Measurements from ENCODE around the gene CNKSR3. TPM values are rescaled to one million over a fixed set of nuclear protein-coding genes. Genes with fewer than 3 reads are reported as not detected.

The CNKSR3 gene
- total and polyA plus RNA-seq, 3 experiments from 2014 or later = 0.50 to 0.62 TPM; not detected in 1

DNA sequence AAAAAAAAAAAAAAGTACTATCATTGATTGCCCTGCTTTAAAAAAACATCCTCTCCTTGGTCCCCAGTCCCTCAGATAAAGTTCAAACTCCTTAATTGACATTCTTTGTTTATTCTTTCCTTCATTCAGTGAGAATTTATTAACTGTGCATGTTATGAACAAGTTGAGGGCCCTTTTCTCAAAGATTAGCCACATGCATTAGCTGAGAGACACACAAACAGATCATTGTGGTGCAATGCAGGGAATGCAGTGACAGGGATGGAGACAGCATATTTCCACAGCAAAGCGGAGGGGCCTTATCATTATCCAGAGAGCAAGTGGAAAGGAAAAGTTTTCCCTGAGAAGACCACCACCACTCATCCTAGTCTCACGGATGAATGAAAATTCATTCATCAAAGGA lies 132.0 kb downstream of the CNKSR3 start:
- ChIA-PET POLR2A (no interaction called here), CTCF (no interaction called here)
- no peaks in the 10 kb centered on the region for H3K36me3 ChIP-seq (ENCODE audit: insufficient read depth, low read length)
- Mint-ChIP-seq H3K9me3 (peaks cover 0 to 5% (median 0%) of the 10 kb centered on the region in 5 donors), H3K4me3 (no peak overlapping the region), H3K4me1 (no peaks in the 10 kb centered on the region), H3K27me3 (peaks cover 0 to 10% of the 10 kb centered on the region in 2 donors), H3K27ac (peak overlapping the region in 1 of 8 donors; percentile 43), H3K36me3 (no peaks in the 10 kb centered on the region)
- no peaks in the 10 kb centered on the region for H3K4me1 ChIP-seq (ENCODE audit: insufficient read depth, low read length)
- no peak overlapping the region for H3K27ac ChIP-seq (ENCODE audit: low read depth, low read length)
- no peak overlapping the region for H3K4me3 ChIP-seq (ENCODE audit: low read length)
- no peak for DNase-seq
- no peaks in the 10 kb centered on the region for H3K27me3 ChIP-seq (ENCODE audit: insufficient read depth, low read length, poor library complexity, severe bottlenecking)
- no peaks in the 10 kb centered on the region for H3K9me3 ChIP-seq (ENCODE audit: low read length)

DNA sequence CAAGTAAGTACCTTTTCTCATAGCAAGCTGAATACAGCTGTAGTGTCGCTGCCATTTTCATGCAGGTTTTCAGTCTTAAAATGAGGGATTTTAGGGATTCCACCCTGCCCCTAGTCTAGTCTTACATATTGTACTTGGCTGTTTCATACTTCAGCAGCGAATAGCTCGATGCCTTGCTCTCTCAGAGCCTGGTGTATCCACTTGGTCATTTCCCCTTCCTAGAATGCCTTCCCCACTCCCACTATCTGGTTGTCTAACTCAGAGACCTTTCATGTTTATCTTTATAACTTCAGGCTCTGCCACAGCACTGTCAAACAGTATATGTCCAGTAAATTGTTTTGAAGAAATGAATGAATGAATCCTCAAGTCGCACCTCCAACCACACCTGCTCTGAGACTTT lies 132.8 kb downstream of the CNKSR3 start:
- Histone ChIP-seq H3K36me3 (ENCODE audit: insufficient read depth, low read length) (no peaks in the 10 kb centered on the region), H3K4me3 (ENCODE audit: low read length) (no peak overlapping the region), H3K27ac (ENCODE audit: low read depth, low read length) (no peak overlapping the region), H3K27me3 (ENCODE audit: insufficient read depth, low read length, poor library complexity, severe bottlenecking) (no peaks in the 10 kb centered on the region), H3K4me1 (ENCODE audit: insufficient read depth, low read length) (no peaks in the 10 kb centered on the region), H3K9me3 (ENCODE audit: low read length) (no peaks in the 10 kb centered on the region)
- Mint-ChIP-seq H3K27ac (no peak overlapping the region), H3K9me3 (no peaks in the 10 kb centered on the region), H3K36me3 (no peaks in the 10 kb centered on the region), H3K27me3 (peaks cover 0 to 14% of the 10 kb centered on the region in 2 donors), H3K4me1 (no peaks in the 10 kb centered on the region), H3K4me3 (no peak overlapping the region)
- DNase-seq = no peak
- ChIA-PET CTCF (no interaction called here), POLR2A (no interaction called here)

GRCh38 chr6:154373971-154374370 lies 136.5 kb downstream of the CNKSR3 start:
- H3K36me3 Mint-ChIP-seq = no peaks in the 10 kb centered on the region
- H3K27ac Mint-ChIP-seq = no peak overlapping the region
- Histone ChIP-seq H3K4me3 (ENCODE audit: low read length) (no peak overlapping the region), H3K9me3 (ENCODE audit: low read length) (no peaks in the 10 kb centered on the region), H3K4me1 (ENCODE audit: insufficient read depth, low read length) (no peaks in the 10 kb centered on the region), H3K36me3 (ENCODE audit: insufficient read depth, low read length) (no peaks in the 10 kb centered on the region), H3K27me3 (ENCODE audit: insufficient read depth, low read length, poor library complexity, severe bottlenecking) (no peaks in the 10 kb centered on the region), H3K27ac (ENCODE audit: low read depth, low read length) (no peak overlapping the region)
- no peaks in the 10 kb centered on the region for H3K9me3 Mint-ChIP-seq
- DNase-seq = no peak
- ChIA-PET POLR2A (no interaction called here), CTCF (no interaction called here)
- H3K27me3 Mint-ChIP-seq = peaks cover 0 to 12% of the 10 kb centered on the region in 2 donors
- H3K4me3 Mint-ChIP-seq = no peak overlapping the region
- no peaks in the 10 kb centered on the region for H3K4me1 Mint-ChIP-seq

DNA sequence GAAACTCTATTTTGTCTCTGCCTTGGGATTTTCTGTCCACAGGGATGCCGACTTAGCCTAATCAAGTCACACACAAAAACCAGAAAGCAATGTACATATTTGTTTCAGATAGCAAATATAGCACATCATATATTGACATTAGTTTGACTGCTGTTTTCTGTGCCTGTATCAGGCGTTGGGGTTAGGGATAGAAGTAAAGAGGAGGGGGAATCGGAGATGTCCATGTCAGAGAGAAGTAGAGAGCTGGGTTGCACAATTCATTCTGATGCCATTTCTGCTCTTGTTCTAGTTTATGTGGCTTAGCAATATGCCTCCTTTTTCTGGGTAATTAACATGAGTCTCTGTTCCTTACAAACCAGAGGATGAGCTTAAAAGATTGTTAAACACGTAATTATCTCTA lies 139.2 kb downstream of the CNKSR3 start:
- Histone ChIP-seq H3K4me1 (ENCODE audit: insufficient read depth, low read length) (no peaks in the 10 kb centered on the region), H3K4me3 (ENCODE audit: low read length) (no peak overlapping the region), H3K36me3 (ENCODE audit: insufficient read depth, low read length) (no peaks in the 10 kb centered on the region), H3K27ac (ENCODE audit: low read depth, low read length) (no peak overlapping the region), H3K9me3 (ENCODE audit: low read length) (no peaks in the 10 kb centered on the region), H3K27me3 (ENCODE audit: insufficient read depth, low read length, poor library complexity, severe bottlenecking) (no peaks in the 10 kb centered on the region)
- ChIA-PET CTCF (interaction anchor here (0.5 to 1.0 kb wide), 3 partner anchors 38 to 1303 kb away, joined by 3 read pairs; no protein-coding TSS in a partner anchor), POLR2A (no interaction called here)
- Mint-ChIP-seq H3K4me3 (no peak overlapping the region), H3K4me1 (no peaks in the 10 kb centered on the region), H3K27ac (no peak overlapping the region), H3K36me3 (no peaks in the 10 kb centered on the region), H3K9me3 (no peaks in the 10 kb centered on the region), H3K27me3 (peaks cover 0 to 4% of the 10 kb centered on the region in 2 donors)
- no peak for DNase-seq

DNA sequence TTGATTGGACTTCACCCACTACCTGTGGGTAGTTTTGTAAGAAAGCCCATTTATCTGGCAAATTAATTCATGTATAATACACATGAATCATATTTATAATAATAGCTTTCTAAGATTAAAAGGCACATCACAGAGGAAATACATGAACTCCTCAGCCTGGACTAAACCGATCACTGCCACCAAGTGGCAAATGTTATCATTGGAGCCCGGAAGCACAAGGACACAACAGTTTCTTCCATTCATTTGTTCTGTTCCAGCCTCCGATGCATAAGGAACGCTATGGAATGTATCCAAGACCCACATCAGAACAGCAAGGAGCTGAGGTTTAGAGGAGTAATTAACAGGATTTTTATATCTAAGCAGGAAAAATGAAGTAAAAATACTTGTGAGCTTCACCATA lies 139.9 kb downstream of the CNKSR3 start:
- Mint-ChIP-seq H3K36me3 (no peaks in the 10 kb centered on the region), H3K27ac (peak overlapping the region in 1 of 8 donors; percentile 40), H3K27me3 (peaks cover 0 to 4% of the 10 kb centered on the region in 2 donors), H3K4me3 (no peak overlapping the region), H3K9me3 (no peaks in the 10 kb centered on the region), H3K4me1 (no peaks in the 10 kb centered on the region)
- Histone ChIP-seq H3K36me3 (ENCODE audit: insufficient read depth, low read length) (no peaks in the 10 kb centered on the region), H3K27ac (ENCODE audit: low read depth, low read length) (no peak overlapping the region), H3K4me1 (ENCODE audit: insufficient read depth, low read length) (no peaks in the 10 kb centered on the region), H3K27me3 (ENCODE audit: insufficient read depth, low read length, poor library complexity, severe bottlenecking) (no peaks in the 10 kb centered on the region), H3K9me3 (ENCODE audit: low read length) (no peaks in the 10 kb centered on the region), H3K4me3 (ENCODE audit: low read length) (no peak overlapping the region)
- ChIA-PET POLR2A (no interaction called here), CTCF (interaction anchor here (1.0 to 1.1 kb wide), 2 partner anchors 214 to 216 kb away, joined by 3 read pairs; no protein-coding TSS in a partner anchor)
- peak in 1 of 5 donors; percentile 17 for DNase-seq

DNA sequence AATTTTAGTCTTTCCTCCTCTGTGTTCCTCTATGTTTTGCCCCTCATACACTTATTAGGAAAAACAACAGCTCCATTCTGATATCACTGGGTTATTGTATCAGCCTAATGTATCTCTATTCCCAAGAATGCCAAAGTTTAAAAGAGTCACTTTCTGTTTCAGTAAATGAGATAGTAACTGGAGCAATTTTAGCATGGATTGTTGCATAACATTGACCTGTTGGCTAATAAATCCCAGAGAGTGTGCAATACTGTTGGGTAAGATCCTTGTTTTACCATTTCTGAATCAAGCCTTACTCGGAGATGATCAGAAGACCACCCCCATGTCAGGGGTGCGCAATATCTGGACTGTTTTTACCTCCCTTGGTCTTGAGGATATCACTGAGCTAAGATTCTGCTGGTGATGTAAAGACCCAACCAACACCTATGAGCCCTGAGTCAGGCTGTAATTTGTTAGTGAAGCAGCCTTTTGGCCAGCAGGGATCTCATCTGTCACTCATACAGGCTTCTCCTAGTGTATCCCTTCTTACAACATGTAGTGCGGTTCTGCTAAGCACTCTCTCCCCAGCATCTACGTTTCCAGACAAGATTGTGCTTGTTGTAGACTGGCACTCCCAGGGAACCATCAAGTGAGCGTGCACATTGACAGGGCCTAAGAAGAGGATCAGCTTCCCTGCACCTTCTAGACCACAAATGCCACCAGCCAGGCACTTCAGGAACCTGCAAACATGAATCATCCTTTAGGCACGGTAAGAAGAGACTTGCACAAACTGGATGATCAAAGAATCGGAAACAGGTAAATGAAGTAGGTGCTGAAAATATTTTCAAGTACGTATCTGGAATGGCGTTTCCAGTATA lies 142.4 kb downstream of the CNKSR3 start:
- no peak overlapping the region for H3K4me3 Mint-ChIP-seq
- H3K4me1 Mint-ChIP-seq = no peaks in the 10 kb centered on the region
- ChIA-PET CTCF (no interaction called here), POLR2A (no interaction called here)
- no peaks in the 10 kb centered on the region for H3K9me3 Mint-ChIP-seq
- H3K36me3 Mint-ChIP-seq = no peaks in the 10 kb centered on the region
- H3K27ac Mint-ChIP-seq = no peak overlapping the region
- Histone ChIP-seq H3K4me1 (ENCODE audit: insufficient read depth, low read length) (no peaks in the 10 kb centered on the region), H3K4me3 (ENCODE audit: low read length) (no peak overlapping the region), H3K27me3 (ENCODE audit: insufficient read depth, low read length, poor library complexity, severe bottlenecking) (no peaks in the 10 kb centered on the region), H3K9me3 (ENCODE audit: low read length) (no peaks in the 10 kb centered on the region), H3K36me3 (ENCODE audit: insufficient read depth, low read length) (no peaks in the 10 kb centered on the region), H3K27ac (ENCODE audit: low read depth, low read length) (no peak overlapping the region)
- DNase-seq = no peak
- peaks cover 0 to 8% of the 10 kb centered on the region in 2 donors for H3K27me3 Mint-ChIP-seq

DNA sequence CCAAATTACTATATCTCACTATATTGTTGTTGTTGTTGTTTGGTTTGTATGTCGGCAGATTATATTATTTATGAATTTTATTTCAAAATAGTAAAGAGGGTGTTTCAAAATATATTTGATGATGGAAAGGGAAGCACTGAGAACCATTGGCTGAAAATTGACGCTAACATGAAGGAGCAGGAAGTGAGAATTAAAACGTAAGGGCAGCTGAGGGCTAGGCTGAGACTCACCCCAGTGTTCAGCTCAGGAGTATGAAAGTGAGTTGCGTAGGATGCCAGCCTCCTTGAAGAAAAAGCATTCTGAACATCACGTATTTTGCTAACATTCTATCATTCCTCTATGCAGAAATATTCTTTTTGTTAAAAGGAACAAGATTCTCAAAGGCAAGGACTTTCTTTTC lies 143.1 kb downstream of the CNKSR3 start:
- ChIA-PET POLR2A (no interaction called here), CTCF (no interaction called here)
- no peaks in the 10 kb centered on the region for H3K9me3 Mint-ChIP-seq
- peaks cover 0 to 5% of the 10 kb centered on the region in 2 donors for H3K27me3 Mint-ChIP-seq
- H3K27ac Mint-ChIP-seq = no peak overlapping the region
- no peaks in the 10 kb centered on the region for H3K27me3 ChIP-seq (ENCODE audit: insufficient read depth, low read length, poor library complexity, severe bottlenecking)
- no peaks in the 10 kb centered on the region for H3K36me3 ChIP-seq (ENCODE audit: insufficient read depth, low read length)
- H3K4me3 Mint-ChIP-seq = no peak overlapping the region
- no peaks in the 10 kb centered on the region for H3K4me1 Mint-ChIP-seq
- no peaks in the 10 kb centered on the region for H3K4me1 ChIP-seq (ENCODE audit: insufficient read depth, low read length)
- no peaks in the 10 kb centered on the region for H3K36me3 Mint-ChIP-seq
- H3K9me3 ChIP-seq (ENCODE audit: low read length) = no peaks in the 10 kb centered on the region
- H3K4me3 ChIP-seq (ENCODE audit: low read length) = no peak overlapping the region
- DNase-seq = no peak
- H3K27ac ChIP-seq (ENCODE audit: low read depth, low read length) = no peak overlapping the region

DNA sequence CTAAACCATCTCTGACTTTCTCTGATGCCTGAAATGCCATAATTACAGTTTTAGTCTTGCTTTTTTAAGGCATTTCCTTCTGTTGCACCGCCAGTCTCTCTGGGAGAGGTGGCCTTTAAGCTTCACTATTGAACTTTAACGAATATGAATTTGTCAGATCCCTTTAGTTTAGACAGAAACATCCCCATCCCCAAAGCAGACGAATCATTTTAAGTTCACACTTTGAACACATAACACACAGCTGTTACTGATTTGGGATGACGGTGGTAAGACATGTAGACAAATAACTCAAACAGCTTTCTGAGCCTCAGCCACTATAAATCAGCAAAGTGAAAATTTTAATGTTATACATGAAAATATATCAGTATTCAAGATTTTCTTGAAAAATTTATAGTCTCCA lies 146.7 kb downstream of the CNKSR3 start:
- H3K27me3 ChIP-seq (ENCODE audit: insufficient read depth, low read length, poor library complexity, severe bottlenecking) = no peaks in the 10 kb centered on the region
- Mint-ChIP-seq H3K27me3 (peaks cover 0 to 16% of the 10 kb centered on the region in 2 donors), H3K27ac (peak overlapping the region in 1 of 8 donors; percentile 47), H3K4me1 (peaks cover 0 to 4% (median 0%) of the 10 kb centered on the region in 3 donors), H3K4me3 (no peak overlapping the region), H3K9me3 (no peaks in the 10 kb centered on the region), H3K36me3 (no peaks in the 10 kb centered on the region)
- ChIA-PET POLR2A (no interaction called here), CTCF (no interaction called here)
- H3K4me1 ChIP-seq (ENCODE audit: insufficient read depth, low read length) = peaks cover 10% of the 10 kb centered on the region
- H3K36me3 ChIP-seq (ENCODE audit: insufficient read depth, low read length) = no peaks in the 10 kb centered on the region
- DNase-seq = no peak
- H3K4me3 ChIP-seq (ENCODE audit: low read length) = no peak overlapping the region
- H3K9me3 ChIP-seq (ENCODE audit: low read length) = no peaks in the 10 kb centered on the region
- H3K27ac ChIP-seq (ENCODE audit: low read depth, low read length) = no peak overlapping the region

Data from CD8-positive, alpha-beta memory T cell (primary cell).